Raji (cell line): ENCODE measurements around the gene NKAIN4.

Experiments used
- POLR2A ChIP-seq: IDR thresholded peaks from 2 replicates; pipeline ENCODE4 v1.6.1; 2011; ENCODE audit warnings: low read depth, low read length, control low read depth; ENCODE audit not compliant: insufficient read depth

Gene NKAIN4

GRCh38 chr20:63215101-63216040 is 38.9 kb downstream of the NKAIN4 start:
- TF ChIP-seq POLR2A, result 0 out of 2 replicates have a peak, but pooled peaks have one; percentile 9

- no peak for TF ChIP-seq POLR2A
These were observed 39.7 kb downstream of the NKAIN4 start for GRCh38 chr20:63214514-63214913.

- no peak for TF ChIP-seq POLR2A
These were observed 41.5 kb downstream of the NKAIN4 start for GRCh38 chr20:63212792-63213191.

GRCh38 chr20:63212393-63212730 is 41.9 kb downstream of the NKAIN4 start:
- no peak for TF ChIP-seq POLR2A

GRCh38 chr20:63210011-63210605 is 44.2 kb downstream of the NKAIN4 start:
- no peak for TF ChIP-seq POLR2A

GRCh38 chr20:63208346-63208909 is 45.8 kb downstream of the NKAIN4 start:
- no peak for TF ChIP-seq POLR2A

GRCh38 chr20:63206878-63207277 is 47.4 kb downstream of the NKAIN4 start:
- TF ChIP-seq POLR2A, result no peak

- TF ChIP-seq POLR2A, result no peak
These were observed 48.4 kb downstream of the NKAIN4 start for GRCh38 chr20:63205896-63206295.

- no peak for TF ChIP-seq POLR2A
These were observed 49.9 kb downstream of the NKAIN4 start for GRCh38 chr20:63204362-63204761.

GRCh38 chr20:63202811-63203526 is 51.3 kb downstream of the NKAIN4 start:
- TF ChIP-seq POLR2A, result no peak

- no peak for TF ChIP-seq POLR2A
These were observed 52.2 kb downstream of the NKAIN4 start for GRCh38 chr20:63202021-63202420.

GRCh38 chr20:63198606-63199005 is 55.7 kb downstream of the NKAIN4 start:
- TF ChIP-seq POLR2A, result no peak

- no peak for TF ChIP-seq POLR2A
These were observed 57.3 kb downstream of the NKAIN4 start for GRCh38 chr20:63196768-63197470.

- no peak for TF ChIP-seq POLR2A
These were observed 59.5 kb downstream of the NKAIN4 start for GRCh38 chr20:63194797-63195173.
